Measurements from ENCODE around the gene CHST9. TPM values are rescaled to one million over a fixed set of nuclear protein-coding genes. Genes with fewer than 3 reads are reported as not detected.

Gene CHST9
- total and polyA plus RNA-seq, 2 of the 13 experiments (the other 11 are each of a cell fraction or from before 2014, with no cell fraction given), result 3.2 to 9.6 TPM

GRCh38 chr18:27143580-27144287, 41.4 kb downstream of the CHST9 start:
- H3K4me1 ChIP-seq (ENCODE audit: insufficient read depth, low read length), result peaks cover 33% of the 10 kb centered on the region
- peak; percentile 60 for DNase-seq (ENCODE audit: low spot score)
- no peak overlapping the region for H2AFZ ChIP-seq (ENCODE audit: low read length)
- ChIA-PET POLR2A (interaction anchor here (1.0 kb wide), 1 partner anchor 20 kb away, joined by 3 read pairs; no protein-coding TSS in a partner anchor), CTCF (ENCODE audit: low intra/inter-chr PET ratio, low total read pairs) (no interaction called here)
- no peak for FAIRE-seq
- H3K4me2 ChIP-seq (ENCODE audit: low read depth, low read length), result peak overlapping the region; percentile 80
- WGBS (ENCODE audit: low lambda C conversion rate), result 4% methylated on average over 10 of the region's 10 CpGs
- intact Hi-C loops (cut with micrococcal nuclease; ENCODE audit: unreplicated experiment) (loop anchor here (2.0 to 5.0 kb wide), 2 partner anchors 83 to 101 kb away; no protein-coding TSS in a partner anchor), in situ Hi-C loops (cut with HindIII; ENCODE audit: extremely low pct_ligation_motif_present, low pct_unique_long_range_greater_than_20kb) (no loop called here)
- peak; percentile 93 for ATAC-seq
- H3K9me3 ChIP-seq (ENCODE audit: low read length), result no peaks in the 10 kb centered on the region
- H3K9ac ChIP-seq (ENCODE audit: insufficient read depth, low read depth, low read length), result no peak overlapping the region
- no peaks in the 10 kb centered on the region for H3K36me3 ChIP-seq (replicated peaks in 1 of 2; ENCODE audit: control insufficient read depth in 1 of 2, insufficient read depth in 2 of 2, low read length in 2 of 2)
- H3K27ac ChIP-seq (ENCODE audit: extremely low read length, insufficient read depth, low read length), result no peak overlapping the region
- no TSS peak for BruUV-seq (replicated peaks)
- no peaks in the 10 kb centered on the region for H3K79me2 ChIP-seq (ENCODE audit: insufficient read depth, low read length)
- H3K4me3 ChIP-seq (replicated peaks in 1 of 3; ENCODE audit: insufficient read depth in 1 of 3, low read depth in 2 of 3, low read length in 3 of 3), result peak overlapping the region in 2 of 3 experiments; percentile 42 to 69; a peak in 4 of 6 replicates
- H3K27me3 ChIP-seq (ENCODE audit: control insufficient read depth in 1 of 2, insufficient read depth in 2 of 2, low read length in 2 of 2), result no peaks in the 10 kb centered on the region
- no peaks in the 10 kb centered on the region for H4K20me1 ChIP-seq (ENCODE audit: insufficient read depth, low read length)
- TF ChIP-seq SOX13 (IDR thresholded peaks at IDR 0.05), result no peak
- peak in 1 of 2 experiments; percentile 33; a peak in 1 of 4 replicates for TF ChIP-seq SOX13 (CRISPR knock-in tag; conservative IDR thresholded peaks at IDR 0.05 in 1 of 2, IDR thresholded peaks at IDR 0.05 in 1 of 2)
- TF ChIP-seq ZNF367 (CRISPR knock-in tag; IDR thresholded peaks at IDR 0.05; ENCODE audit: borderline replicate concordance), result no peak
- TF ChIP-seq SNAPC2 (CRISPR knock-in tag; IDR thresholded peaks at IDR 0.05), result no peak
- TF ChIP-seq PAXIP1 (CRISPR knock-in tag; conservative IDR thresholded peaks at IDR 0.05), result 0 out of 2 replicates have a peak, but pooled peaks have one; percentile 14
- no peak for TF ChIP-seq NR2F6 (IDR thresholded peaks at IDR 0.05)
- peak; percentile 51; the same call in 1 of the 2 replicates for TF ChIP-seq NR2F6 (CRISPR knock-in tag; IDR thresholded peaks at IDR 0.05)
- TF ChIP-seq NCOA2 (CRISPR knock-in tag; IDR thresholded peaks at IDR 0.05), result 0 out of 2 replicates have a peak, but pooled peaks have one; percentile 30
- peak; percentile 59 for TF ChIP-seq PATZ1 (CRISPR knock-in tag; IDR thresholded peaks at IDR 0.05)
- no peak for TF ChIP-seq HCFC1 (IDR thresholded peaks at IDR 0.05; ENCODE audit: low read depth, low read length)
- 0 out of 2 replicates have a peak, but pooled peaks have one; percentile 60 for TF ChIP-seq ZNF264 (CRISPR knock-in tag; IDR thresholded peaks at IDR 0.05)
- peak; percentile 19; the same call in 1 of the 2 replicates for TF ChIP-seq KDM5A (IDR thresholded peaks at IDR 0.05; ENCODE audit: borderline replicate concordance, low read length)
- 0 out of 2 replicates have a peak, but pooled peaks have one; percentile 17 for TF ChIP-seq PITX1 (CRISPR knock-in tag; IDR thresholded peaks at IDR 0.05)
- peak; percentile 22; the same call in 1 of the 2 replicates for TF ChIP-seq THRA (CRISPR knock-in tag; IDR thresholded peaks at IDR 0.05; ENCODE audit: borderline replicate concordance)
- TF ChIP-seq FOSL2 (CRISPR knock-in tag; IDR thresholded peaks at IDR 0.05), result no peak
- 0 out of 4 replicates have a peak, but pooled peaks of 1 of the 2 experiments have one; percentile 14 for TF ChIP-seq EP300 (IDR thresholded peaks at IDR 0.05; ENCODE audit: low read depth in 2 of 2, low read length in 2 of 2)
- no peak for TF ChIP-seq EP300 (CRISPR knock-in tag; IDR thresholded peaks at IDR 0.05; ENCODE audit: borderline replicate concordance)
- TF ChIP-seq RXRB (CRISPR knock-in tag; IDR thresholded peaks at IDR 0.05; ENCODE audit: borderline replicate concordance), result peak; percentile 38; the same call in 1 of the 2 replicates
